Fibroblast of lung (primary cell): ENCODE data around the gene SLC7A6.

ENCODE experiments used
- CTCF ChIP-seq, 2 donors: IDR thresholded peaks in 1 of 2; conservative IDR thresholded peaks in 1 of 2; 1 replicate in 1 of 2; 2 replicates in 1 of 2; pipeline ENCODE4 v1.5.1; 2011 to 2012; ENCODE audit warnings: low read length in 2 of 2, control low read depth in 1 of 2, inconsistent platforms in 1 of 2, low read depth in 1 of 2, mild to moderate bottlenecking in 1 of 2
- EZH2 ChIP-seq: IDR thresholded peaks from 2 replicates; pipeline ENCODE4 v1.5.1; 2012; ENCODE audit warnings: low read length, control low read depth, mild to moderate bottlenecking; ENCODE audit errors: missing control alignments

- TF ChIP-seq EZH2 (no peak), CTCF (conservative IDR thresholded peaks at IDR 0.05 in 1 of 2, IDR thresholded peaks at IDR 0.05 in 1 of 2; ENCODE audit: low read depth in 1 of 2, low read length in 2 of 2) (no peak)
These were observed 18.2 kb upstream of the SLC7A6 start for GRCh38 chr16:68246121-68246520.
